HG02840 (cell line): ENCODE measurements around the gene ID4.

Experiments used
- ATAC-seq: cut with Tn5 transposase; IDR thresholded peaks from one replicate; pipeline ENCODE4 v1.9.1; 2021; ENCODE audit warnings: mild to moderate bottlenecking, moderate library complexity, moderate number of reproducible peaks; ENCODE audit not compliant: unreplicated experiment, low FRiP score

The ID4 gene

GRCh38 chr6:19830171-19830570 is 7.0 kb upstream of the ID4 start:
- no peak for ATAC-seq

GRCh38 chr6:19831358-19831757 is 5.8 kb upstream of the ID4 start:
- ATAC-seq: no peak

GRCh38 chr6:19833947-19834346 is 3.2 kb upstream of the ID4 start:
- no peak for ATAC-seq

GRCh38 chr6:19834858-19835257 is 2.3 kb upstream of the ID4 start:
- no peak for ATAC-seq

- ATAC-seq: no peak
Measured at GRCh38 chr6:19835605-19836004, 1.6 kb upstream of the ID4 start.

GRCh38 chr6:19837511-19838441 is 606 bp downstream of the ID4 start:
- no peak for ATAC-seq

GRCh38 chr6:19838442-19839236 is 1.5 kb downstream of the ID4 start:
- ATAC-seq: no peak

GRCh38 chr6:19839237-19839546 is 2.0 kb downstream of the ID4 start:
- no peak for ATAC-seq

- ATAC-seq: no peak
Measured at GRCh38 chr6:19839788-19840187, 2.6 kb downstream of the ID4 start.

GRCh38 chr6:19841181-19841580 is 4.0 kb downstream of the ID4 start:
- no peak for ATAC-seq

- no peak for ATAC-seq
Measured at GRCh38 chr6:19842030-19842615, 5.0 kb downstream of the ID4 start.

- ATAC-seq: no peak
Measured at GRCh38 chr6:19844689-19845088, 7.5 kb downstream of the ID4 start.

GRCh38 chr6:19845266-19846041 is 8.3 kb downstream of the ID4 start:
- ATAC-seq: no peak

GRCh38 chr6:19848465-19849029 is 11.4 kb downstream of the ID4 start:
- ATAC-seq: no peak

GRCh38 chr6:19849196-19849595 is 12.0 kb downstream of the ID4 start:
- no peak for ATAC-seq

- no peak for ATAC-seq
Measured at GRCh38 chr6:19849755-19850154, 12.6 kb downstream of the ID4 start.

GRCh38 chr6:19851241-19852089 is 14.3 kb downstream of the ID4 start:
- ATAC-seq: no peak

- no peak for ATAC-seq
Measured at GRCh38 chr6:19852090-19852457, 14.9 kb downstream of the ID4 start.

- no peak for ATAC-seq
Measured at GRCh38 chr6:19852927-19853326, 15.8 kb downstream of the ID4 start.
